Calu3 (cell line): ENCODE measurements around the gene BRD1. TPM values are rescaled to one million over a fixed set of nuclear protein-coding genes. Genes with fewer than 3 reads are reported as not detected.

Experiments
- BruUV-seq: library from RNA; stranded (reverse); fragments of 400-500 nt; replicated peaks from 2 replicates; lab custom pipeline; 2021; lab: Mats Ljungman, UMichigan
- CTCF ChIA-PET: fragments of 300-600 bp; sonication (Branson Sonifier 250); formaldehyde crosslinking; loops from one replicate; lab custom pipeline; 2022; ENCODE audit warnings: antibody characterized with exemption; lab: Charles Lee
- DNase-seq: peaks from one replicate; pipeline ENCODE4 v3.0.0; 2022
- H3K27ac Mint-ChIP-seq: one replicate; pipeline ENCODE4 v1.8.0; 2022; ENCODE audit warnings: mixed read lengths; ENCODE audit not compliant: unreplicated experiment
- H3K27me3 Mint-ChIP-seq: one replicate; pipeline ENCODE4 v1.8.0; 2022; ENCODE audit warnings: mixed read lengths; ENCODE audit not compliant: unreplicated experiment
- H3K36me3 Mint-ChIP-seq: one replicate; pipeline ENCODE4 v1.8.0; 2022; ENCODE audit warnings: mild to moderate bottlenecking, moderate library complexity, mixed read lengths; ENCODE audit not compliant: insufficient read depth, unreplicated experiment
- H3K4me1 Mint-ChIP-seq: one replicate; pipeline ENCODE4 v1.8.0; 2022; ENCODE audit warnings: mild to moderate bottlenecking, low read depth, mixed read lengths; ENCODE audit not compliant: unreplicated experiment
- H3K4me3 Mint-ChIP-seq: one replicate; pipeline ENCODE4 v1.8.0; 2022; ENCODE audit warnings: mild to moderate bottlenecking, low read depth, moderate library complexity, mixed read lengths; ENCODE audit not compliant: unreplicated experiment
- H3K9me3 Mint-ChIP-seq: one replicate; pipeline ENCODE4 v1.8.0; 2022; ENCODE audit warnings: low read depth, mixed read lengths; ENCODE audit not compliant: unreplicated experiment
- CTCF ChIP-seq: fragments of 200-600 bp; IDR thresholded peaks from one replicate; pipeline ENCODE4 v1.8.0; 2022; ENCODE audit warnings: antibody characterized with exemption; ENCODE audit not compliant: unreplicated experiment
- intact Hi-C: fragments of 100-400 bp; cut with micrococcal nuclease; formaldehyde crosslinking; loops from one replicate; pipeline ENCODE4 v1.10.0; 2022; ENCODE audit not compliant: unreplicated experiment
- total RNA-seq: library from RNA; stranded (reverse); gene quantifications from 2 replicates; pipeline ENCODE4 v1.2.3, GENCODE V29; 2022

Gene BRD1
- total RNA-seq, 1 experiment from 2014 or later, result 41.4 TPM

GRCh38 chr22:49817359-49817758 lies 10.3 kb downstream of the BRD1 start:
- BruUV-seq, result no TSS peak
- no peak overlapping the region for H3K27ac Mint-ChIP-seq
- peaks cover 21% of the 10 kb centered on the region for H3K4me1 Mint-ChIP-seq
- no peak for DNase-seq
- H3K27me3 Mint-ChIP-seq, result no peaks in the 10 kb centered on the region
- H3K36me3 Mint-ChIP-seq, result peaks cover 75% of the 10 kb centered on the region
- CTCF ChIA-PET, result no interaction called here
- no peak overlapping the region for H3K4me3 Mint-ChIP-seq
- no peak for TF ChIP-seq CTCF
- H3K9me3 Mint-ChIP-seq, result no peaks in the 10 kb centered on the region
- intact Hi-C loops, result no loop called here

GRCh38 chr22:49815641-49816091 lies 12.0 kb downstream of the BRD1 start:
- BruUV-seq, result no TSS peak
- Mint-ChIP-seq H3K27me3 (no peaks in the 10 kb centered on the region), H3K36me3 (peaks cover 65% of the 10 kb centered on the region), H3K27ac (no peak overlapping the region), H3K4me3 (peak overlapping the region; percentile 34), H3K4me1 (peaks cover 28% of the 10 kb centered on the region), H3K9me3 (no peaks in the 10 kb centered on the region)
- intact Hi-C loops, result no loop called here
- TF ChIP-seq CTCF, result no peak
- CTCF ChIA-PET, result interaction anchor here (0.6 to 1.0 kb wide), 3 partner anchors 40 to 102 kb away, joined by 3 to 6 read pairs (median 3); partner anchors contain the start of genes ALG12 and CRELD2
- peak; percentile 60 for DNase-seq

GRCh38 chr22:49814856-49815255 lies 12.8 kb downstream of the BRD1 start:
- Mint-ChIP-seq H3K27ac (no peak overlapping the region), H3K27me3 (no peaks in the 10 kb centered on the region), H3K36me3 (peaks cover 64% of the 10 kb centered on the region)

GRCh38 chr22:49814164-49814686 lies 13.4 kb downstream of the BRD1 start:
- H3K4me1 Mint-ChIP-seq, result peaks cover 40% of the 10 kb centered on the region
- no TSS peak for BruUV-seq
- no peak for DNase-seq
- intact Hi-C loops, result no loop called here
- H3K27me3 Mint-ChIP-seq, result no peaks in the 10 kb centered on the region
- peaks cover 63% of the 10 kb centered on the region for H3K36me3 Mint-ChIP-seq
- no peak overlapping the region for H3K4me3 Mint-ChIP-seq
- no peaks in the 10 kb centered on the region for H3K9me3 Mint-ChIP-seq
- CTCF ChIA-PET, result no interaction called here
- no peak overlapping the region for H3K27ac Mint-ChIP-seq
- TF ChIP-seq CTCF, result no peak

More at GRCh38 chr22:49814856-49815255, 12.8 kb downstream of the BRD1 start:
- H3K9me3 Mint-ChIP-seq, result no peaks in the 10 kb centered on the region
- DNase-seq, result no peak
- H3K4me1 Mint-ChIP-seq, result peaks cover 36% of the 10 kb centered on the region
- H3K4me3 Mint-ChIP-seq, result no peak overlapping the region
- CTCF ChIA-PET, result interaction anchor here (0.6 to 1.0 kb wide), 3 partner anchors 41 to 103 kb away, joined by 3 to 6 read pairs (median 3); partner anchors contain the start of genes ALG12 and CRELD2
- TF ChIP-seq CTCF, result no peak
- intact Hi-C loops, result no loop called here
- no TSS peak for BruUV-seq
